ENCODE results near the gene DYNC1I2. TPM values are rescaled to one million over a fixed set of nuclear protein-coding genes. Genes with fewer than 3 reads are reported as not detected.

Gene DYNC1I2
- total and polyA plus RNA-seq, 8 donors: 87.2 to 223 (median 204) TPM

GRCh38 chr2:171709011-171709685 lies 21.9 kb downstream of the DYNC1I2 start:
- ATAC-seq (no peak), DNase-seq (no peak)
- intact Hi-C loops (cut with DNase I): no loop called here
- no peaks in the 10 kb centered on the region for H3K27me3 ChIP-seq
- H3K4me3 ChIP-seq: no peak overlapping the region
- no peaks in the 10 kb centered on the region for H3K9me3 ChIP-seq
- peaks cover 0 to 23% of the 10 kb centered on the region in 2 donors for H3K36me3 ChIP-seq
- H3K4me1 ChIP-seq: peaks cover 0 to 6% of the 10 kb centered on the region in 2 donors
- TF ChIP-seq, protein P1, sequence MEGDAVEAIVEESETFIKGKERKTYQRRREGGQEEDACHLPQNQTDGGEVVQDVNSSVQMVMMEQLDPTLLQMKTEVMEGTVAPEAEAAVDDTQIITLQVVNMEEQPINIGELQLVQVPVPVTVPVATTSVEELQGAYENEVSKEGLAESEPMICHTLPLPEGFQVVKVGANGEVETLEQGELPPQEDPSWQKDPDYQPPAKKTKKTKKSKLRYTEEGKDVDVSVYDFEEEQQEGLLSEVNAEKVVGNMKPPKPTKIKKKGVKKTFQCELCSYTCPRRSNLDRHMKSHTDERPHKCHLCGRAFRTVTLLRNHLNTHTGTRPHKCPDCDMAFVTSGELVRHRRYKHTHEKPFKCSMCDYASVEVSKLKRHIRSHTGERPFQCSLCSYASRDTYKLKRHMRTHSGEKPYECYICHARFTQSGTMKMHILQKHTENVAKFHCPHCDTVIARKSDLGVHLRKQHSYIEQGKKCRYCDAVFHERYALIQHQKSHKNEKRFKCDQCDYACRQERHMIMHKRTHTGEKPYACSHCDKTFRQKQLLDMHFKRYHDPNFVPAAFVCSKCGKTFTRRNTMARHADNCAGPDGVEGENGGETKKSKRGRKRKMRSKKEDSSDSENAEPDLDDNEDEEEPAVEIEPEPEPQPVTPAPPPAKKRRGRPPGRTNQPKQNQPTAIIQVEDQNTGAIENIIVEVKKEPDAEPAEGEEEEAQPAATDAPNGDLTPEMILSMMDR (IDR thresholded peaks at IDR 0.05): no peak
- no peak overlapping the region for H3K27ac ChIP-seq

DNA sequence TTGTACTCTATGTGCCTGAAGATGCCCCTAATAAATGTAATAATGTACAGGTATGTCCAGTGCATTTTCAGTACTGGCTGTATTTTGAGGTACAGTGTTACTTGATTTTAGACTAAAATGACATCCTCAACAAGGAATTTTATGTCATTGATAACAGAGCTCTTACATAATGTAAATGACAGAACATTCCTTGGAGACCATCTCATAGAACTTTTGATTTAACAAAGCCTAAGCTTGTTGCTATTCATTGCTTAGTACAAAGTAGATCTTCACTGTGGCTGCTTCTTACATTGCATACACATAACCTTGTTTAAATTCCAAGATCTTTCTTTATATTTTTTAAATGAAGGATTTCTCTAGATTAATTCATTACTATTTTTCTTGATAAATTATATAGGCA lies 24.1 kb downstream of the DYNC1I2 start:
- H3K36me3 ChIP-seq: peaks cover 0 to 36% of the 10 kb centered on the region in 2 donors
- intact Hi-C loops (cut with DNase I): no loop called here
- no peaks in the 10 kb centered on the region for H3K9me3 ChIP-seq
- H3K4me1 ChIP-seq: peaks cover 0 to 5% of the 10 kb centered on the region in 2 donors
- DNase-seq (no peak), ATAC-seq (no peak)
- TF ChIP-seq, protein P1 (IDR thresholded peaks at IDR 0.05): no peak
- H3K27ac ChIP-seq: no peak overlapping the region
- H3K27me3 ChIP-seq: no peaks in the 10 kb centered on the region
- H3K4me3 ChIP-seq: no peak overlapping the region

DNA sequence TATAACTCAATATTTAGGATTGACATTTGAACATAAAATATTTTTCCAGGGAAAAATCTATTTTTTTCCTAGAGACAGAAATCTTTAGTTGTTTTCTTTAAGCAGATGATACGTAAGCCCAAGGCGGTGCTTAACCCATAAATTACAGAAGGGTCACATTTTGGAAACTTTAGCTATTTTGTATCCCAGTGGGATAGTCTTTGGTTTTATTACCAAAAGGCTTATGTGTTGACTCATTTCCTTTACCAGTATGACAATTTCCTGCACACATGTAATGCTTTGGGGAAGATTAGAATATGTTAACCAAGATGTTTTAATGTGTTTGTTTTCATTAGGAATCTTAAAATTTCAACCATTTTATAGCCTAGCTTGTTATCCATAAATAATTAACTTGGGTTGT lies 24.8 kb downstream of the DYNC1I2 start:
- no peak for ATAC-seq
- intact Hi-C loops (cut with DNase I): no loop called here
- TF ChIP-seq, protein P1 (IDR thresholded peaks at IDR 0.05): no peak
- no peak for DNase-seq
- no peak overlapping the region for H3K27ac ChIP-seq
- H3K9me3 ChIP-seq: no peaks in the 10 kb centered on the region
- H3K4me3 ChIP-seq: no peak overlapping the region
- H3K27me3 ChIP-seq: no peaks in the 10 kb centered on the region
- peaks cover 0 to 5% of the 10 kb centered on the region in 2 donors for H3K4me1 ChIP-seq
- H3K36me3 ChIP-seq: peaks cover 0 to 43% of the 10 kb centered on the region in 2 donors

DNA sequence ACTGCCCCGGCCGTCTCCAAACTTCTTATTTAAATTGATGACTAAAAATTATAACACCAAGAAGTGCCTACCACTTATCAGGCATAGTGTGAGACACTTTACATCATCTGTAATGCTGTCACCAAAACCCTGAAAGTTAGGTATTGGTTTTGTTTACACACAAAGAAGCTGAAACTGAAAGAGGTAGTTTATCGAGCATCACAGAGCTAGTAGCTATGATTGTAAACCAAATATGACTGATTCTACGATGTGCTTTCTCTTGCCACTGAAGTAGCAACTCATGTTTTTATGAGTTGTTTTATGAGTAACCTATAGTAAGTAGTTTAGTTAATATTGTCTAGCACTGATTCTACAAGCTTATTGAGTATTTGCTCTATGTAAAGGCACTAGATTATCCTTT lies 31.5 kb downstream of the DYNC1I2 start:
- no peak overlapping the region for H3K4me3 ChIP-seq
- intact Hi-C loops (cut with DNase I): no loop called here
- DNase-seq: no peak

GRCh38 chr2:171719660-171720059 lies 32.4 kb downstream of the DYNC1I2 start:
- TF ChIP-seq, protein P1 (IDR thresholded peaks at IDR 0.05): no peak
- no peaks in the 10 kb centered on the region for H3K27me3 ChIP-seq
- H3K27ac ChIP-seq: no peak overlapping the region
- intact Hi-C loops (cut with DNase I): no loop called here
- H3K36me3 ChIP-seq: peaks cover 0 to 62% of the 10 kb centered on the region in 2 donors
- H3K4me3 ChIP-seq: no peak overlapping the region
- H3K4me1 ChIP-seq: no peaks in the 10 kb centered on the region
- DNase-seq (no peak), ATAC-seq (no peak)
- H3K9me3 ChIP-seq: no peaks in the 10 kb centered on the region

More for the DNA sequence above, 31.5 kb downstream of the DYNC1I2 start:
- Histone ChIP-seq H3K27ac (no peak overlapping the region), H3K9me3 (no peaks in the 10 kb centered on the region), H3K36me3 (peaks cover 0 to 62% of the 10 kb centered on the region in 2 donors), H3K27me3 (no peaks in the 10 kb centered on the region), H3K4me1 (no peaks in the 10 kb centered on the region)
- TF ChIP-seq, protein P1 (IDR thresholded peaks at IDR 0.05): no peak
- ATAC-seq: no peak

Measured in left lung (tissue), 10 donors.